GM12878 (cell line): Measurements from ENCODE around the gene CD101. TPM values are rescaled to one million over a fixed set of nuclear protein-coding genes. Genes with fewer than 3 reads are reported as not detected.

ENCODE experiments used
- ATAC-seq: fragments of 200-7000 bp; cut with Tn5 transposase; 3 replicates; pipeline ENCODE4 v1.9.1; 2020; ENCODE audit warnings: mild to moderate bottlenecking, moderate library complexity
- BruUV-seq: library from RNA; stranded (reverse); fragments of 400-500 nt; replicated peaks from 2 replicates; lab custom pipeline; 2021; lab: Mats Ljungman, UMichigan
- CTCF ChIA-PET: fragments of 300-600 bp; sonication (Branson Sonifier 250); formaldehyde crosslinking; extraction: SDS; loops from one replicate; lab custom pipeline; 2021; ENCODE audit warnings: inconsistent platforms; lab: Yijun Ruan, JAX
- POLR2A ChIA-PET: fragments of 350-600 bp; formaldehyde crosslinking; extraction: SDS; loops from one replicate; lab custom pipeline; 2021; ENCODE audit warnings: inconsistent platforms; lab: Charles Lee
- RAD21 ChIA-PET: fragments of 300-600 bp; sonication (Branson Sonifier 250); formaldehyde crosslinking; loops from one replicate; lab custom pipeline; 2023; ENCODE audit warnings: antibody characterized with exemption; ENCODE audit not compliant: unreplicated experiment; lab: Charles Lee
- SMC1A ChIA-PET: fragments of 300-600 bp; sonication (Branson Sonifier 250); formaldehyde crosslinking; loops from one replicate; lab custom pipeline; 2023; ENCODE audit not compliant: unreplicated experiment, uncharacterized antibody; lab: Charles Lee
- DNase-seq: peaks from one replicate; pipeline ENCODE4 v3.0.0-alpha.2; 2011; ENCODE audit warnings: low read depth, low spot score
- FAIRE-seq: peaks from 3 replicates; lab custom pipeline; 2011; peaks lifted over from hg19 to GRCh38; lab: Jason Lieb, UNC
- H2AFZ ChIP-seq: 2 replicates; pipeline ENCODE4 v1.6.0; 2011; ENCODE audit warnings: low read depth, low read length, control low read depth; ENCODE audit not compliant: control insufficient read depth
- H3K27ac ChIP-seq: 2 replicates; pipeline ENCODE4 v1.5.1; 2011; ENCODE audit warnings: control low read depth; ENCODE audit not compliant: control insufficient read depth, insufficient read depth
- H3K27me3 ChIP-seq, 2 experiments: replicated peaks in 1 of 2; 2 replicates each; pipeline versions ENCODE4 v1.6.0 to v1.6.1; 2011; ENCODE audit warnings: low read length in 1 of 2; ENCODE audit not compliant: control insufficient read depth in 2 of 2, insufficient read depth in 2 of 2
- H3K36me3 ChIP-seq, 2 experiments: 2 replicates each; pipeline ENCODE4 v1.5.1; 2011; ENCODE audit warnings: low read length in 1 of 2; ENCODE audit not compliant: control insufficient read depth in 2 of 2, insufficient read depth in 2 of 2
- H3K4me1 ChIP-seq: 2 replicates; pipeline ENCODE4 v1.6.1; 2011; ENCODE audit warnings: mild to moderate bottlenecking, low read length, moderate library complexity, mixed read lengths; ENCODE audit not compliant: control insufficient read depth, insufficient read depth
- H3K4me2 ChIP-seq: 2 replicates; pipeline ENCODE4 v1.6.0; 2011; ENCODE audit warnings: control low read depth; ENCODE audit not compliant: control insufficient read depth, insufficient read depth
- H3K4me3 ChIP-seq: fragments of 200-600 bp; sonication (generic); 2 replicates; pipeline ENCODE4 v1.5.1; 2016
- H3K79me2 ChIP-seq: 2 replicates; pipeline ENCODE4 v1.6.0; 2011; ENCODE audit warnings: low read length; ENCODE audit not compliant: control insufficient read depth, insufficient read depth
- H3K9ac ChIP-seq: 2 replicates; pipeline ENCODE4 v1.8.0; 2011; ENCODE audit warnings: low read length, control low read depth, mixed read lengths; ENCODE audit not compliant: control insufficient read depth, insufficient read depth
- H3K9me3 ChIP-seq: replicated peaks from 3 replicates; pipeline ENCODE4 v1.5.1; 2011; ENCODE audit warnings: mild to moderate bottlenecking, low read length; ENCODE audit not compliant: control insufficient read depth, insufficient read depth
- H4K20me1 ChIP-seq: 2 replicates; pipeline ENCODE4 v1.6.0; 2011; ENCODE audit not compliant: control insufficient read depth, insufficient read depth
- BHLHE40 ChIP-seq, 2 experiments: fragments of 450-650 bp in 1 of 2; IDR thresholded peaks; 2 replicates each; pipeline ENCODE4 v1.6.1; 2011 to 2017; ENCODE audit warnings: low read depth in 2 of 2, borderline replicate concordance in 1 of 2, improper control_type of control experiment in 1 of 2, low read length in 1 of 2, mild to moderate bottlenecking in 1 of 2
- IRF3 ChIP-seq: fragments of 450-650 bp; IDR thresholded peaks from 2 replicates; pipeline ENCODE4 v1.6.1; 2014; ENCODE audit warnings: mild to moderate bottlenecking
- NR2F1 ChIP-seq: fragments of 450-650 bp; conservative IDR thresholded peaks from 2 replicates; pipeline ENCODE4 v1.6.1; 2017; ENCODE audit warnings: mild to moderate bottlenecking
- PML ChIP-seq: IDR thresholded peaks from 2 replicates; pipeline ENCODE4 v1.6.1; 2012; ENCODE audit warnings: low read length, inconsistent platforms
- ZNF274 ChIP-seq: IDR thresholded peaks from one replicate; pipeline ENCODE4 v1.8.0; 2011; ENCODE audit not compliant: insufficient read length, insufficient read depth
- WGBS: methylation state at CpG from one replicate; pipeline ENCODE4 v1.1.6; 2016; ENCODE audit warnings: low lambda C conversion rate; ENCODE audit not compliant: insufficient replicate concordance, insufficient coverage; ENCODE audit errors: missing lambda C conversion rate; 5-methylcytosine and 5-hydroxymethylcytosine counted together
- in situ Hi-C: fragments of 300-500 bp; cut with MboI; formaldehyde crosslinking; loops from 9 replicates; pipeline ENCODE4 v1.14.3; 2018; ENCODE audit warnings: mixed read lengths
- intact Hi-C: fragments of 100-400 bp; cut with micrococcal nuclease; formaldehyde crosslinking; loops from one replicate; pipeline ENCODE4 v1.14.2; 2022; ENCODE audit not compliant: unreplicated experiment
- polyA plus RNA-seq, 11 experiments: library from polyadenylated mRNA; depleted of rRNA in 4 of 11; unstranded in 6 of 11; stranded (reverse) in 5 of 11; fragments of >200 nt; fragmentation: Nextera tagmentation in 4 of 11; fragmentation: Illumina TruSeq in 1 of 11; extraction: Ambion mirVana in 4 of 11; extraction: Trizol in 1 of 11; gene quantifications; 1 replicate in 1 of 11; 2 replicates in 10 of 11; pipeline versions ENCODE4 v1.2.1 to v1.2.3, GENCODE V29; 2011 to 2016; ENCODE audit warnings: inconsistent platforms in 2 of 11, missing spikeins in 2 of 11, low read depth in 1 of 11
- total RNA-seq, 4 experiments: library from RNA; depleted of rRNA in 3 of 4; stranded (reverse); fragments of >200 nt in 3 of 4; fragmentation: Illumina TruSeq in 1 of 4; extraction: Trizol in 1 of 4; gene quantifications; 2 replicates each; pipeline versions ENCODE4 v1.2.1 to v1.2.3, GENCODE V29; 2013 to 2021
- TF ChIP-seq, protein P1 (sequence below): fragments of 450-650 bp; IDR thresholded peaks from 2 replicates; pipeline ENCODE4 v1.6.1; 2017; ENCODE audit warnings: low read depth, mild to moderate bottlenecking, moderate library complexity

CD101 gene
- total and polyA plus RNA-seq, 10 of the 15 experiments (the other 5 are each of a cell fraction or from before 2014, with no cell fraction given): 0.56 to 7.9 (median 2.9) TPM

GRCh38 chr1:117013309-117013858 lies 11.8 kb downstream of the CD101 start:
- ChIA-PET CTCF (interaction anchor here (0.7 to 1.7 kb wide), 3 partner anchors 10 to 113 kb away, joined by 3 to 4 read pairs (median 3); no protein-coding TSS in a partner anchor), SMC1A (interaction anchor here (0.7 to 2.1 kb wide), 2 partner anchors 10 to 49 kb away, joined by 3 to 18 read pairs; no protein-coding TSS in a partner anchor)
- in situ Hi-C loops: no loop called here

More at GRCh38 chr1:117013309-117013858, 11.8 kb downstream of the CD101 start:
- no peak overlapping the region for H3K4me2 ChIP-seq
- TF ChIP-seq IRF3: no peak
- TF ChIP-seq, protein P1, sequence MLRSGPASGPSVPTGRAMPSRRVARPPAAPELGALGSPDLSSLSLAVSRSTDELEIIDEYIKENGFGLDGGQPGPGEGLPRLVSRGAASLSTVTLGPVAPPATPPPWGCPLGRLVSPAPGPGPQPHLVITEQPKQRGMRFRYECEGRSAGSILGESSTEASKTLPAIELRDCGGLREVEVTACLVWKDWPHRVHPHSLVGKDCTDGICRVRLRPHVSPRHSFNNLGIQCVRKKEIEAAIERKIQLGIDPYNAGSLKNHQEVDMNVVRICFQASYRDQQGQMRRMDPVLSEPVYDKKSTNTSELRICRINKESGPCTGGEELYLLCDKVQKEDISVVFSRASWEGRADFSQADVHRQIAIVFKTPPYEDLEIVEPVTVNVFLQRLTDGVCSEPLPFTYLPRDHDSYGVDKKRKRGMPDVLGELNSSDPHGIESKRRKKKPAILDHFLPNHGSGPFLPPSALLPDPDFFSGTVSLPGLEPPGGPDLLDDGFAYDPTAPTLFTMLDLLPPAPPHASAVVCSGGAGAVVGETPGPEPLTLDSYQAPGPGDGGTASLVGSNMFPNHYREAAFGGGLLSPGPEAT: no peak
- TF ChIP-seq NR2F1: no peak
- no peak for TF ChIP-seq BHLHE40 (IDR thresholded peaks at IDR 0.05; ENCODE audit: borderline replicate concordance in 1 of 2, low read depth in 2 of 2, low read length in 1 of 2)
- no peak for TF ChIP-seq PML
- no peak for TF ChIP-seq ZNF274
- intact Hi-C loops: no loop called here
- WGBS: 67% methylated on average over 5 of the region's 5 CpGs
- no peaks in the 10 kb centered on the region for H4K20me1 ChIP-seq
- no peaks in the 10 kb centered on the region for H3K9me3 ChIP-seq
- no peak for FAIRE-seq
- no peak overlapping the region for H3K4me3 ChIP-seq
- H3K9ac ChIP-seq: no peak overlapping the region
- DNase-seq: no peak
- H3K4me1 ChIP-seq: peaks cover 5% of the 10 kb centered on the region; the same call in 1 of the 2 replicates
- ChIA-PET POLR2A (no interaction called here), RAD21 (interaction anchor here (0.5 to 1.1 kb wide), 3 partner anchors 9 to 194 kb away, joined by 3 to 5 read pairs (median 5); partner anchors contain the start of gene CD101)
- no peaks in the 10 kb centered on the region for H3K79me2 ChIP-seq
- no peaks in the 10 kb centered on the region; a peak in 1 of 4 replicates for H3K36me3 ChIP-seq
- ATAC-seq: no peak
- no peak overlapping the region for H2AFZ ChIP-seq
- BruUV-seq: no TSS peak
- H3K27ac ChIP-seq: no peak overlapping the region
- no peaks in the 10 kb centered on the region for H3K27me3 ChIP-seq
